ENCODE results near the gene ARHGEF10L. TPM values are rescaled to one million over a fixed set of nuclear protein-coding genes. Genes with fewer than 3 reads are reported as not detected.
A peak's percentile ranks its signal among the peaks of the same experiment; 100 is the strongest.

The ARHGEF10L gene
- total RNA-seq, 1 donor: 39.1 TPM

DNA sequence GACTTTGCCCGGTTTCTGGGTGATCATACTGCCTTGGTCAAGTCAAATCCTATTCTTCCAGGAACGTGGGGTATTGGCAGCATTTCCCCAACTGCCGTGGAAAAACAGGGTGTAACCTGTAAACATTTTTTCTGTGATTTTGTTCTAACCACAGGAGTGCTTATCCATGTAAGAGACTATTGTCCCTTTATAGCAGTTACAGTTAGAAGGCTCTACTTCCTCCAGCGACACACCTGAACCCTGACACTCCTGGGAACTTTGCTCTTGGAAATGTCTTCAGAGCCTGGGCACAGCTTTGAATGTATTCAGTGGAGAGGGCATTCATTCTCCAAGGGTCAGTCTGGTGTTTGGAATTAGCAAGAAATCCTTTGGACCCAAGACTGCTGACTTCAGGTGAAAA is 26.4 kb upstream of the ARHGEF10L start:
- Histone ChIP-seq H3K4me1 (ENCODE audit: insufficient read depth, low read length) (no peaks in the 10 kb centered on the region), H4K20me1 (ENCODE audit: insufficient read depth, low read length) (no peaks in the 10 kb centered on the region), H3K36me3 (ENCODE audit: insufficient read depth, low read length) (no peaks in the 10 kb centered on the region), H3K79me2 (ENCODE audit: insufficient read depth, low read length) (no peaks in the 10 kb centered on the region), H3K27me3 (ENCODE audit: insufficient read depth, low read length) (peaks cover 10% of the 10 kb centered on the region), H3K27ac (ENCODE audit: low read depth, low read length) (no peak overlapping the region), H3K9me3 (ENCODE audit: low read depth, low read length) (no peaks in the 10 kb centered on the region), H3K4me3 (ENCODE audit: insufficient read depth, low read length) (no peak overlapping the region), H3K4me2 (ENCODE audit: insufficient read depth, low read length) (no peak overlapping the region), H2AFZ (ENCODE audit: low read length) (no peak overlapping the region)
- DNase-seq (ENCODE audit: insufficient read length, low spot score, missing footprints): no peak
- TF ChIP-seq, protein P1, sequence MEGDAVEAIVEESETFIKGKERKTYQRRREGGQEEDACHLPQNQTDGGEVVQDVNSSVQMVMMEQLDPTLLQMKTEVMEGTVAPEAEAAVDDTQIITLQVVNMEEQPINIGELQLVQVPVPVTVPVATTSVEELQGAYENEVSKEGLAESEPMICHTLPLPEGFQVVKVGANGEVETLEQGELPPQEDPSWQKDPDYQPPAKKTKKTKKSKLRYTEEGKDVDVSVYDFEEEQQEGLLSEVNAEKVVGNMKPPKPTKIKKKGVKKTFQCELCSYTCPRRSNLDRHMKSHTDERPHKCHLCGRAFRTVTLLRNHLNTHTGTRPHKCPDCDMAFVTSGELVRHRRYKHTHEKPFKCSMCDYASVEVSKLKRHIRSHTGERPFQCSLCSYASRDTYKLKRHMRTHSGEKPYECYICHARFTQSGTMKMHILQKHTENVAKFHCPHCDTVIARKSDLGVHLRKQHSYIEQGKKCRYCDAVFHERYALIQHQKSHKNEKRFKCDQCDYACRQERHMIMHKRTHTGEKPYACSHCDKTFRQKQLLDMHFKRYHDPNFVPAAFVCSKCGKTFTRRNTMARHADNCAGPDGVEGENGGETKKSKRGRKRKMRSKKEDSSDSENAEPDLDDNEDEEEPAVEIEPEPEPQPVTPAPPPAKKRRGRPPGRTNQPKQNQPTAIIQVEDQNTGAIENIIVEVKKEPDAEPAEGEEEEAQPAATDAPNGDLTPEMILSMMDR (IDR thresholded peaks at IDR 0.05; ENCODE audit: extremely low read depth, low read depth, low read length): no peak

DNA sequence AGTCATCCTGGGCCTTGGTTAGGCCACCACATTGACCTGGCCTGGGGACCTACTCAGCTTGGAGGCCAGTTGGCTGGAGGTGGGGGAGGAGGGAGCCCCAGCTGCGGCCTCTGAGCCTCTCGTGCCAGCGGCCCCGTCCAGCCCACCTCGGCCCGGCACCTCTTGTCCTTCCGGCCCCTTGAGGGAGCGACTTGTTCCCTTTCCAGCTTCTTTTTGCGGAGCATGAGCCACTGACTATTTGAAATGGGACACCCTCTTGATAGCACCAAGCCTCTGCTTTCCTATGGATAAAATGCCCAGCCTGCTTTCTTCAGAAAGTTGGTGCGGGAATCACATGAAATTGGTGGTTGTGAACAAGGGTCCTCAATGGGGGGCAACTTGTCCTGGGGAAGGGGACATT is 24.7 kb upstream of the ARHGEF10L start:
- Histone ChIP-seq H3K9me3 (ENCODE audit: low read depth, low read length) (no peaks in the 10 kb centered on the region), H3K4me3 (ENCODE audit: insufficient read depth, low read length) (no peak overlapping the region), H3K4me2 (ENCODE audit: insufficient read depth, low read length) (no peak overlapping the region), H4K20me1 (ENCODE audit: insufficient read depth, low read length) (no peaks in the 10 kb centered on the region), H3K79me2 (ENCODE audit: insufficient read depth, low read length) (no peaks in the 10 kb centered on the region), H3K36me3 (ENCODE audit: insufficient read depth, low read length) (no peaks in the 10 kb centered on the region), H3K27ac (ENCODE audit: low read depth, low read length) (no peak overlapping the region), H2AFZ (ENCODE audit: low read length) (no peak overlapping the region), H3K4me1 (ENCODE audit: insufficient read depth, low read length) (no peaks in the 10 kb centered on the region), H3K27me3 (ENCODE audit: insufficient read depth, low read length) (peaks cover 10% of the 10 kb centered on the region)
- TF ChIP-seq, protein P1 (IDR thresholded peaks at IDR 0.05; ENCODE audit: extremely low read depth, low read depth, low read length): no peak
- peak; percentile 68 for DNase-seq (ENCODE audit: insufficient read length, low spot score, missing footprints)

DNA sequence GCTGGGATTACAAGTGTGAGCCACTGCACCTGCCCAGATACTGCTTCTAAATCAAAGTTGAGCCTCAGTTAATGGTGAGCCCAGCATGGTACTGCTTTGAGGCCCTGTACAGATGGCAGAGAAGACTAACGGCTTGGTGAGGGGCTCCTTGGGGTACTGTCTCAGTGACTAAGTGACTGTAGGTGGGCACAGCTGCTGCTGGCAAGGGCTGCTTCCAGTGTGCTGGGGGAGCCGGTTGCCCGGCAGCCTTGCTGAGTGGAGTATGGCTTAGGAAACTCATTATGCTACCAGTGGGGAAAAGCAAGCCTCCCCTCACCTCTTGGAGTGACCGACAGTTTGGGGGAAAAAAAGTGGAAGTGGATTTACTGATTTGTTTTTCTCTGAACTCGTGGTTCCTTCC is 23.6 kb upstream of the ARHGEF10L start:
- TF ChIP-seq, protein P1 (IDR thresholded peaks at IDR 0.05; ENCODE audit: extremely low read depth, low read depth, low read length): no peak
- H4K20me1 ChIP-seq (ENCODE audit: insufficient read depth, low read length): no peaks in the 10 kb centered on the region
- no peaks in the 10 kb centered on the region for H3K9me3 ChIP-seq (ENCODE audit: low read depth, low read length)
- peaks cover 10% of the 10 kb centered on the region for H3K27me3 ChIP-seq (ENCODE audit: insufficient read depth, low read length)
- H3K4me3 ChIP-seq (ENCODE audit: insufficient read depth, low read length): no peak overlapping the region
- H3K27ac ChIP-seq (ENCODE audit: low read depth, low read length): no peak overlapping the region
- no peaks in the 10 kb centered on the region for H3K79me2 ChIP-seq (ENCODE audit: insufficient read depth, low read length)
- no peak overlapping the region for H2AFZ ChIP-seq (ENCODE audit: low read length)
- no peak overlapping the region for H3K4me2 ChIP-seq (ENCODE audit: insufficient read depth, low read length)
- peak; percentile 11 for DNase-seq (ENCODE audit: insufficient read length, low spot score, missing footprints)
- H3K36me3 ChIP-seq (ENCODE audit: insufficient read depth, low read length): no peaks in the 10 kb centered on the region
- no peaks in the 10 kb centered on the region for H3K4me1 ChIP-seq (ENCODE audit: insufficient read depth, low read length)

DNA sequence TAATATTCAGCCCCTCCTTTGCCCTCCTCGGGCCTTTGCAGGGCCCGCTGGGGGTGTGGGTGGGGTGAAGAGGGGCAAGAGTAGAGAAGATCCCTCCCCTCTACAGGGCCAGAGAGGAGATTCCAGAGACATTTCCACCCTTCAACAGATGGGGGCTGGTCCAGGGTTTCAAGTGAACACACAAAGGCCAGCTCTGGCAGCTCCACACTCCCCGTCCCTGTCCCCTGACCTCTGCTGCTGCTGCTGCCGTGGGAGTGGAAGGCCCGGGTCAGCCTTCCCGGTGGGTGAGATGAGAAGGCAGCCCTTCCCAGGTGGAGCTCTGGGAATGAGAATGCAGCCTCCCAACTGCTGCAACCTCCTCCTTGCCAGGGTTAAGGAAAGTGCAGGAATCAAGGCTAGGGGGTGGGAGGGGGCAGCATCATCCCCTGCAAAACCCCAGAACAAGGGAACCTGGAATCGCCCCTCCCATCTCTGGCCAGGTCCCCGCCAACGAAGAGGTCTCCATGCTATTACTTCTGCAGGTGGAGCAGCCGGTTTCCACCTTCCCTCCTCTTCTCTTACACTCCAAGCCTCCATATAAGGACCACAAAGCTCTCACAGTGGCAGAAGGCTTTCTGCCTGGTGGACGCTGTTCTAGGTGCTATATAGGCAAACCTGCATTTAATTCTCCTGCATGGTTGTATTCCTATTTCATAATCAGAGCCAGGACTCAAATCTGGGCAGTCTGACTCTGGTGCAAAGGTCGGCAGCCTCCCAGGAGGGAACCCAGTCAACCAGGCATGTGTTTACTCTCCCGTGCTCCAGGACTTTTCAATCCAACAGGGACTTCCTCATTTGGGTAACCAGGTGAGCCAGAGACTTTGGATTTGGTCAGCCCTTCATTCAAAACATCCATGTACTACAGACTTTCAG is 22.9 kb upstream of the ARHGEF10L start:
- Histone ChIP-seq H3K36me3 (ENCODE audit: insufficient read depth, low read length) (no peaks in the 10 kb centered on the region), H3K4me2 (ENCODE audit: insufficient read depth, low read length) (no peak overlapping the region), H4K20me1 (ENCODE audit: insufficient read depth, low read length) (no peaks in the 10 kb centered on the region), H3K9me3 (ENCODE audit: low read depth, low read length) (no peaks in the 10 kb centered on the region), H3K27ac (ENCODE audit: low read depth, low read length) (no peak overlapping the region), H2AFZ (ENCODE audit: low read length) (no peak overlapping the region), H3K27me3 (ENCODE audit: insufficient read depth, low read length) (peaks cover 10% of the 10 kb centered on the region), H3K79me2 (ENCODE audit: insufficient read depth, low read length) (no peaks in the 10 kb centered on the region), H3K4me1 (ENCODE audit: insufficient read depth, low read length) (no peaks in the 10 kb centered on the region), H3K4me3 (ENCODE audit: insufficient read depth, low read length) (no peak overlapping the region)
- TF ChIP-seq, protein P1 (IDR thresholded peaks at IDR 0.05; ENCODE audit: extremely low read depth, low read depth, low read length): no peak
- DNase-seq (ENCODE audit: insufficient read length, low spot score, missing footprints): peak; percentile 79
